ENCODE measurements around the gene SFTA2. TPM values are rescaled to one million over a fixed set of nuclear protein-coding genes. Genes with fewer than 3 reads are reported as not detected.
A peak's percentile ranks its signal among the peaks of the same experiment; 100 is the strongest.

Gene SFTA2
- total RNA-seq, 4 donors from 2014 or later: 3.5 TPM; not detected in 3

- Histone ChIP-seq H3K9me3 (no peaks in the 10 kb centered on the region), H3K4me3 (replicated peaks in 1 of 3) (peak overlapping the region in 1 of 3 donors; percentile 34), H3K27ac (no peak overlapping the region), H3K4me1 (peaks cover 0 to 9% of the 10 kb centered on the region in 2 donors), H3K27me3 (no peaks in the 10 kb centered on the region), H3K36me3 (no peaks in the 10 kb centered on the region)
- no peak for TF ChIP-seq CTCF (IDR thresholded peaks at IDR 0.05)
- no peak for TF ChIP-seq POLR2A (IDR thresholded peaks at IDR 0.05)
- intact Hi-C loops (cut with DNase I): no loop called here
- DNase-seq: no peak
- 77 to 80% methylated on average over 9 of the region's 9 CpGs for WGBS, 2 donors
Observed at GRCh38 chr6:30954631-30955366, 22.8 kb upstream of the SFTA2 start.

DNA sequence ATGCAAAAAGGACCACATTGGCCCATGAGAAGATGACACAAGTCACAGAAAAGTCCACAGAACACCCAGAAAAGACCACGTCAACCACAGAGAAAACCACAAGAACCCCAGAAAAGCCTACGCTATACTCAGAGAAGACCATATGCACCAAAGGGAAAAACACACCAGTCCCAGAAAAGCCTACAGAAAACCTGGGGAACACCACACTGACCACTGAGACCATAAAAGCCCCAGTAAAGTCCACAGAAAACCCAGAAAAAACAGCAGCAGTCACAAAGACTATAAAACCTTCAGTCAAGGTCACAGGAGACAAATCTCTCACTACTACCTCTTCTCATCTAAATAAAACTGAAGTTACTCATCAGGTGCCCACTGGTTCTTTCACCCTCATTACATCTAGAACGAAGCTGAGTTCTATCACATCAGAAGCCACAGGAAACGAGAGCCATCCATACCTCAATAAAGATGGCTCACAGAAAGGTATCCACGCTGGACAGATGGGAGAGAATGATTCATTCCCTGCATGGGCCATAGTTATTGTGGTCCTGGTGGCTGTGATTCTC lies 20.0 kb upstream of the SFTA2 start:
- Histone ChIP-seq H3K4me1 (peaks cover 0 to 9% of the 10 kb centered on the region in 2 donors), H3K4me3 (replicated peaks in 1 of 3) (no peak overlapping the region), H3K27ac (no peak overlapping the region), H3K27me3 (no peaks in the 10 kb centered on the region), H3K36me3 (no peaks in the 10 kb centered on the region), H3K9me3 (no peaks in the 10 kb centered on the region)
- 83 to 88% methylated on average over 5 of the region's 5 CpGs for WGBS, 2 donors
- no peak for DNase-seq
- TF ChIP-seq CTCF (IDR thresholded peaks at IDR 0.05) (no peak), POLR2A (IDR thresholded peaks at IDR 0.05) (no peak)
- intact Hi-C loops (cut with DNase I): no loop called here

DNA sequence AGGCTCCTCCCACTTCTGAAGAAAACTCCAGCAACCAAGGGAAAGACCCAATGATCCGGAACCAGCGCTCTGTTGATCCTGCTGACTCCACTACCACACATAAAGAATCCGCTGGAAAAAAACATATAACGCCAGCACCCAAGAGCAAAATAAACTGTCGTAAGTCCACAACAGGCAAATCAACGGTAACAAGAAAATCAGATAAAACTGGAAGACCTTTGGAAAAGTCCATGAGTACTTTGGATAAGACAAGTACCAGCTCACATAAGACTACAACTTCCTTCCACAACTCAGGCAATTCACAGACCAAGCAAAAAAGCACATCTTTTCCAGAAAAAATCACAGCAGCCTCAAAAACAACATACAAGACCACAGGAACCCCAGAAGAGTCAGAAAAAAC lies 16.8 kb upstream of the SFTA2 start:
- no peak overlapping the region for H3K27ac ChIP-seq
- H3K9me3 ChIP-seq: no peaks in the 10 kb centered on the region
- intact Hi-C loops (cut with DNase I): no loop called here
- H3K4me3 ChIP-seq (replicated peaks in 1 of 3): no peak overlapping the region
- H3K36me3 ChIP-seq: no peaks in the 10 kb centered on the region
- no peak for DNase-seq
- H3K27me3 ChIP-seq: no peaks in the 10 kb centered on the region
- no peak for TF ChIP-seq POLR2A (IDR thresholded peaks at IDR 0.05)
- TF ChIP-seq CTCF (IDR thresholded peaks at IDR 0.05): no peak
- H3K4me1 ChIP-seq: no peaks in the 10 kb centered on the region
- WGBS, 2 donors: 80 to 82% methylated on average over 6 of the region's 6 CpGs

DNA sequence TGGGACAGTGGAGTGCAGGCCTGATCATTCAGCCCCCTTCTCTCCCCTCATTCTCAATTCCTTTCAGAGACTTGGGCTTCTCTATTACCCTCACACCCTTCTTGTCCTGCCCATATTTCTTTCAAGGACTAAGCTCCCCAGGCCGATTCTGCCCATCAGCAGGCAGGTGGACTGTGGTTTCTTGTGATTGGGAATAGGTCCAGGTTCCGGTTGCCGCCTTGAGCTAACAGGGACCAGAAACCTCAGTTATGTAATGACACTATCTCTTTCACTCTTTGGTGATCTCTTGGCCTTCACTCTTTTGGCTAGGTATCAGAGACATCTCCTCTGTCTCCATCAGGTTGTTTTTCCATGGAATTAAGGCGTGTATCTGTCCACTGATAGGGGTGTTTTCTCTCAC lies 15.3 kb upstream of the SFTA2 start:
- 90 to 92% methylated on average over 4 of the region's 4 CpGs for WGBS, 2 donors
- intact Hi-C loops (cut with DNase I): no loop called here
- Histone ChIP-seq H3K4me1 (peaks cover 6 to 9% of the 10 kb centered on the region in 2 donors), H3K4me3 (replicated peaks in 1 of 3) (no peak overlapping the region), H3K27ac (no peak overlapping the region), H3K36me3 (no peaks in the 10 kb centered on the region), H3K27me3 (no peaks in the 10 kb centered on the region), H3K9me3 (no peaks in the 10 kb centered on the region)
- TF ChIP-seq POLR2A (IDR thresholded peaks at IDR 0.05) (no peak), CTCF (IDR thresholded peaks at IDR 0.05) (no peak)
- no peak for DNase-seq

DNA sequence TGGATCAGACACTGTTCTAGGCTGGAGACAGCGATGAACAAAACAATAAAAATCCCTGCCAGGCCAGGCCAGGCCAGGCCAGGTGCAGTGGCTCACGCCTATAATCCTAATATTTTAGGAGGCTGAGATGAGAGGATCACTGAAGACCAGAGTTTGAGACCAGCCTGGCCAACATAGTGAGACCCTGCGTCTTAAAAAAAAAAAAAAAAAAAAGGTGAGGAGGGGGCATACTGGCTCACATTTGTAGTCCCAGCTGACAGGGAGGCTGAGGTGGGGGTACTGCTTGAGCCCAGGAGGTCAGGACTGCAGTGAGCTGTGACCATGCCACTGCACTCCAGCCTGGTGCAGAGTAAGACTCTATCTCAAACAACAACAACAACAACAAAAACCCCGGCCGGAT lies 13.3 kb upstream of the SFTA2 start:
- Histone ChIP-seq H3K9me3 (no peaks in the 10 kb centered on the region), H3K4me1 (peaks cover 8 to 12% of the 10 kb centered on the region in 2 donors), H3K36me3 (no peaks in the 10 kb centered on the region), H3K27ac (no peak overlapping the region), H3K27me3 (no peaks in the 10 kb centered on the region), H3K4me3 (replicated peaks in 1 of 3) (no peak overlapping the region)
- intact Hi-C loops (cut with DNase I): no loop called here
- no peak for DNase-seq
- TF ChIP-seq CTCF (IDR thresholded peaks at IDR 0.05): no peak
- 77 to 80% methylated on average over 5 of the region's 5 CpGs for WGBS, 2 donors
